Muscle layer of colon (tissue), 2 donors: ENCODE measurements around the gene ABCG2.
"Not testable (repeated sequence)": the region's sequence is repeated elsewhere in the genome, so short reads cannot be mapped to it uniquely, and the experiment has no call there.

Experiments used
- H3K27ac ChIP-seq: one replicate; pipeline ENCODE4 v1.7.0; 2013; ENCODE audit warnings: low read depth, mild to moderate bottlenecking, low read length, moderate library complexity
- H3K27me3 ChIP-seq, 2 donors: one replicate each; pipeline ENCODE4 v1.7.0; 2013; ENCODE audit warnings: low read length in 2 of 2, mild to moderate bottlenecking in 2 of 2; ENCODE audit not compliant: insufficient read depth in 2 of 2, control insufficient read depth in 1 of 2
- H3K36me3 ChIP-seq: one replicate; pipeline ENCODE4 v1.7.0; 2013; ENCODE audit warnings: mild to moderate bottlenecking, low read length; ENCODE audit not compliant: insufficient read depth
- H3K4me1 ChIP-seq: one replicate; pipeline ENCODE4 v1.7.0; 2013; ENCODE audit warnings: mild to moderate bottlenecking, low read length; ENCODE audit not compliant: insufficient read depth
- H3K4me3 ChIP-seq, 2 donors: one replicate each; pipeline ENCODE4 v1.7.0; 2013; ENCODE audit warnings: low read length in 2 of 2, low read depth in 1 of 2, mild to moderate bottlenecking in 1 of 2, moderate library complexity in 1 of 2
- H3K9ac ChIP-seq: one replicate; pipeline ENCODE4 v1.7.0; 2013; ENCODE audit warnings: low read length
- H3K9me3 ChIP-seq: one replicate; pipeline ENCODE4 v1.7.0; 2013; ENCODE audit warnings: mild to moderate bottlenecking, low read length
- donor health status: abdominal sarcoma.
- donor health status: Adenocarcinoma of cecum.

ABCG2 gene

DNA sequence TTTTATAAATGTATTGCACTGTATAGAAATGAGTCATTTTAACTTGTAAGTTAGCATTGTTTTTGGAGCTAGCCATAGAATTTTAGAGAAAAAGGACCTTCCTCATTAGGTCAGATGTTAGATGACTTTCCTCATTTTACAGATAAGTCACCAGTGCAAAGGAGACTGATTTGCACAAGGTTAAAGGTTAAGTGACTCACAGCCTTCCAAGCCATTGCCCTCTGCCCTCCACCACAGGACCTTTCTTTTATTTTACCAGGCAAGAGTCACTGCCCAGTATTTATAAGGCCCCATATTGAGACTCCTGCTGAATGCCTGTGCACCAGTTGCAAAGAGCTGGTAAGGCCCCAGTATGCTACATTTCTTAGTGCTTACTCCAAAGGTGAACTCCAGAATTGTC lies 4.2 kb upstream of the ABCG2 start:
- Histone ChIP-seq H3K27ac (no peak overlapping the region), H3K4me3 (no peak overlapping the region), H3K36me3 (no peaks in the 10 kb centered on the region), H3K9me3 (no peaks in the 10 kb centered on the region), H3K27me3 (peaks cover 0 to 8% of the 10 kb centered on the region in 2 donors), H3K9ac (no peak overlapping the region), H3K4me1 (no peaks in the 10 kb centered on the region)

GRCh38 chr4:88159229-88159725 lies 838 bp upstream of the ABCG2 start:
- Histone ChIP-seq H3K27me3 (peaks cover 0 to 8% of the 10 kb centered on the region in 2 donors), H3K9me3 (no peaks in the 10 kb centered on the region), H3K36me3 (no peaks in the 10 kb centered on the region), H3K4me1 (no peaks in the 10 kb centered on the region), H3K4me3 (peak overlapping the region; percentile 51 to 61), H3K9ac (no peak overlapping the region), H3K27ac (no peak overlapping the region)

DNA sequence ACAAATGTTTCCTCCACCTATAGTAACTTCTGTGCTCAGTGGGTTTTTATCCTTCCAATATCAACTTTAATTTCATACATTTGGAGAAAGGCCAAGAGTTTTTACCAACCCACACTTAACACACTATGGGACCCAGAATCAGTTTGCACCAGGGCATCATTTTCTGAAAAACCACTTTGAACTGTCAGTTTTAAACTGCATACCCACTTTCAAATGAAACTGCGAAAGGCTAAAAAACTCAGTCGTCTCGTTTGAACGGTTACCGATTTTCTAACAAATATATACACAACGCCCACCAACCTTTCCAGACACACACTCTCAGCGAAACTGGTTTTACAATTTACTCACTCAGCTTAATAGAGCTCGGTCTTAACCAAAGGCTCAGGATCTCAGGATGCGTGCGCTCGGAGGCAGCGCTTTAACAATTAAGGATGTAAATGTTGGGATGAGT lies 376 bp downstream of the ABCG2 start:
- H3K27ac ChIP-seq = no peak overlapping the region

DNA sequence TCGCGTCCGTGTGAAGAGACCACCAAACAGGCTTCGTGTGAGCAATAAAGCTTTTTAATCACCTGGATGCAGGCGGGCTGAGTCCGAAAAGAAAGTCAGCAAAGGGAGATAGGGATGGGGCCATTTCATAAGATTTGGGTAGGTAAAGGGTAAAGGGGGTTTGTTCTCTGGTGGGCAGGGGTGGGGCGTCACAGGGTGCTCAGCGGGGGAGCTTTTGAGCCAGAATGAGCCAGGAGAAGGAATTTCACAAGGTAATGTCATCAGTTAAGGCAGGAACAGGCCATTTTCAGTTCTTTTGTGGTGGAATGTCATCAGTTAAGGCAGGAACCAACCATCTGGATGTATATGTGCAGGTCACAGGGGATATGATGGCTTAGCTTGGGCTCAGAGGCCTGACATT lies 6.1 kb downstream of the ABCG2 start:
- not testable (repeated sequence) for H3K9me3 ChIP-seq, H3K27ac ChIP-seq, H3K36me3 ChIP-seq, H3K4me3 ChIP-seq, H3K4me1 ChIP-seq, H3K9ac ChIP-seq, H3K27me3 ChIP-seq

More for the DNA sequence above, 376 bp downstream of the ABCG2 start:
- Histone ChIP-seq H3K4me1 (no peaks in the 10 kb centered on the region), H3K9me3 (no peaks in the 10 kb centered on the region), H3K4me3 (peak overlapping the region; percentile 51 to 61), H3K27me3 (peaks cover 0 to 8% of the 10 kb centered on the region in 2 donors), H3K9ac (no peak overlapping the region), H3K36me3 (no peaks in the 10 kb centered on the region)

- Histone ChIP-seq H3K36me3 (no peaks in the 10 kb centered on the region), H3K4me3 (no peak overlapping the region), H3K9me3 (no peaks in the 10 kb centered on the region), H3K4me1 (no peaks in the 10 kb centered on the region), H3K9ac (no peak overlapping the region), H3K27me3 (no peaks in the 10 kb centered on the region), H3K27ac (no peak overlapping the region)
These were observed 9.9 kb downstream of the ABCG2 start for GRCh38 chr4:88148560-88148959.

DNA sequence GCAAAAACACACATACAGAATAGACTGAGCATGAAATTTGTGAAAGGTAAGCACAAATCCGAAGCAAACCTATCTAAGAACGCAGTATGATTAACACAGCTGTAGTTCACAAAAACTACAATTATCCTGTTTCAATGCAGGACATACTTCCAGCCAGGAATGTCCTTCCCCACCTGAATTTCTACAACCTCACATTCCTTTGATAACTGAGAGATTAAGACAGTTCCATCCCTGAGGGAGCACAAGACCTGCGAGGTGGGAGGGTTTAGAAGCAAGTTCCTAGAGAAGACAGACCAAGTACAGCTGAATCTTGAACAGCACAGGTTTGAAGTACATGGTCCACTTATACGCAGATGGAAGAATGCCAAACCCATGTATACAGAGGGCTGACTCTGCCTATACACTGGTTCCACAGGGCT lies 10.6 kb downstream of the ABCG2 start:
- Histone ChIP-seq H3K9me3 (no peaks in the 10 kb centered on the region), H3K27me3 (no peaks in the 10 kb centered on the region), H3K27ac (no peak overlapping the region), H3K4me1 (no peaks in the 10 kb centered on the region), H3K4me3 (no peak overlapping the region), H3K36me3 (no peaks in the 10 kb centered on the region), H3K9ac (no peak overlapping the region)

- no peaks in the 10 kb centered on the region for H3K27me3 ChIP-seq
- no peaks in the 10 kb centered on the region for H3K4me1 ChIP-seq
- H3K4me3 ChIP-seq = no peak overlapping the region
- H3K9ac ChIP-seq = no peak overlapping the region
- H3K9me3 ChIP-seq = no peaks in the 10 kb centered on the region
- H3K27ac ChIP-seq = no peak overlapping the region
- no peaks in the 10 kb centered on the region for H3K36me3 ChIP-seq
These were observed 11.5 kb downstream of the ABCG2 start for GRCh38 chr4:88146891-88147290.

DNA sequence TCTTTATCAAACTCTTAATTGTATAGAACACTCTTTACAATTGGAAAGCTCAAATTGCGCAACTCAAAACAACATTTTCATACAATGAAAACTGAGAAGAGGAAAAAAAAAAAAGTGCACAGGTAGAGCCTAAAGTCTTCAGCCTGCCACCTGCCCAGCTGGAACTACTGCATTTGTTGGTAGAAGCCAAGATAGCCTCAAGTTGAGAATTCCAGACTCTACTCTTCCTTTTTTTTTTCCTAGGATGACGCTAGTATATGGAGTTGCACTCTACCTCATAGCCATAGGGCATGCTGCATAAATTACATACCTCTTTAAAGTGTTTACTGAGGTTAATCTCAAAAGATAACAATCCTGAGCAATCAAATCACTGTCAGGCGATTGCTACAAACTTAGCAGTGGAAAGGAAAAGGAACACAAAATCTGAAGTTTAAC lies 13.6 kb downstream of the ABCG2 start:
- Histone ChIP-seq H3K4me1 (no peaks in the 10 kb centered on the region), H3K27me3 (no peaks in the 10 kb centered on the region), H3K36me3 (no peaks in the 10 kb centered on the region), H3K9ac (no peak overlapping the region), H3K9me3 (no peaks in the 10 kb centered on the region), H3K4me3 (no peak overlapping the region), H3K27ac (no peak overlapping the region)

DNA sequence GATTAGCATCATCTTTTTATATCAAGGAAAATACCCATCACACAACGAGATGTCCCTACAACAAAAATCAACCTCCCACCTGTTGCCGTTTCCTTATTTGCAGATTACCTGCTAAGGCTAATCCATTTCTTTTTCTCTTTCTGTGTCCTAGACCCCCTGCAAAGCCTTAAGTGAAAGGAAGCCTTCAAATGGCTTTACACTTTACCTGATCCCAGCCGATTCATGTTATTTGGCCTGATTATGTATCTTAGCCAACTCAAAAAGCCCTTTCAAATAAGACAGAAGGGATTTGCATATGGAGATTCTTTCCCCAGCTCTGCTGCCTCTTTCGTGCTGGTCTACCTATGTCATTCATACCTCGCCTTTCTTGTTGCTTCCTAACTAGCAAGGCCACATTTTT lies 14.4 kb downstream of the ABCG2 start:
- Histone ChIP-seq H3K27ac (no peak overlapping the region), H3K4me3 (no peak overlapping the region), H3K9me3 (no peaks in the 10 kb centered on the region), H3K27me3 (no peaks in the 10 kb centered on the region), H3K9ac (no peak overlapping the region), H3K36me3 (no peaks in the 10 kb centered on the region), H3K4me1 (no peaks in the 10 kb centered on the region)

GRCh38 chr4:88143504-88143903 lies 14.9 kb downstream of the ABCG2 start:
- no peaks in the 10 kb centered on the region for H3K9me3 ChIP-seq
- H3K27me3 ChIP-seq = no peaks in the 10 kb centered on the region
- no peaks in the 10 kb centered on the region for H3K36me3 ChIP-seq
- H3K4me3 ChIP-seq = no peak overlapping the region
- H3K9ac ChIP-seq = no peak overlapping the region
- H3K4me1 ChIP-seq = no peaks in the 10 kb centered on the region
- H3K27ac ChIP-seq = no peak overlapping the region

GRCh38 chr4:88138561-88138960 lies 19.9 kb downstream of the ABCG2 start:
- H3K9me3 ChIP-seq = no peaks in the 10 kb centered on the region
- H3K4me3 ChIP-seq = no peak overlapping the region
- H3K27me3 ChIP-seq = no peaks in the 10 kb centered on the region
- no peak overlapping the region for H3K9ac ChIP-seq
- H3K36me3 ChIP-seq = no peaks in the 10 kb centered on the region
- H3K27ac ChIP-seq = no peak overlapping the region
- H3K4me1 ChIP-seq = no peaks in the 10 kb centered on the region

- no peaks in the 10 kb centered on the region for H3K4me1 ChIP-seq
- no peaks in the 10 kb centered on the region for H3K9me3 ChIP-seq
- no peak overlapping the region for H3K27ac ChIP-seq
- no peaks in the 10 kb centered on the region for H3K27me3 ChIP-seq
- no peaks in the 10 kb centered on the region for H3K36me3 ChIP-seq
- no peak overlapping the region for H3K4me3 ChIP-seq
- H3K9ac ChIP-seq = no peak overlapping the region
These were observed 21.3 kb downstream of the ABCG2 start for GRCh38 chr4:88137112-88137511.
